Breast epithelium (tissue), 4 donors: ENCODE results near the gene ARL6IP4. TPM values are rescaled to one million over a fixed set of nuclear protein-coding genes. Genes with fewer than 3 reads are reported as not detected.
A peak's percentile ranks its signal among the peaks of the same experiment; 100 is the strongest.

ENCODE experiments used
- DNase-seq, 2 donors: peaks; one replicate each; pipeline ENCODE4 v3.0.0-alpha.2; 2019; ENCODE audit warnings: low spot score in 2 of 2
- H3K27ac ChIP-seq, 2 donors: fragments of 200-600 bp; sonication (generic) in 1 of 2; one replicate each; pipeline ENCODE4 v1.5.1; 2016 to 2019; ENCODE audit warnings: mild to moderate bottlenecking in 1 of 2
- H3K27me3 ChIP-seq, 2 donors: fragments of 200-600 bp; sonication (generic) in 1 of 2; one replicate each; pipeline versions ENCODE4 v1.5.1 to v1.6.0; 2017 to 2019; ENCODE audit warnings: control low read depth in 1 of 2, mild to moderate bottlenecking in 1 of 2
- H3K36me3 ChIP-seq: fragments of 200-600 bp; one replicate; pipeline ENCODE4 v1.5.1; 2019
- H3K4me1 ChIP-seq, 2 donors: fragments of 200-600 bp; sonication (generic); one replicate each; pipeline ENCODE4 v1.5.1; 2016 to 2019; ENCODE audit warnings: control low read depth in 1 of 2
- H3K4me3 ChIP-seq, 3 donors: fragments of 200-600 bp; sonication (generic); 1 replicate in 2 of 3; 2 replicates in 1 of 3; pipeline ENCODE4 v1.5.1; 2016 to 2019; ENCODE audit warnings: mild to moderate bottlenecking in 3 of 3, moderate library complexity in 2 of 3
- H3K9me3 ChIP-seq, 2 donors: fragments of 200-600 bp; sonication (generic) in 1 of 2; one replicate each; pipeline ENCODE4 v1.5.1; 2016 to 2019; ENCODE audit warnings: control low read depth in 1 of 2
- CTCF ChIP-seq, 3 donors: fragments of 450-650 bp; IDR thresholded peaks; one replicate each; pipeline ENCODE4 v1.5.1; 2016 to 2017; ENCODE audit warnings: antibody characterized with exemption in 3 of 3, mild to moderate bottlenecking in 3 of 3, moderate library complexity in 3 of 3
- POLR2A ChIP-seq: fragments of 450-650 bp; IDR thresholded peaks from one replicate; pipeline ENCODE4 v1.6.1; 2016; ENCODE audit warnings: antibody characterized with exemption, mild to moderate bottlenecking, moderate library complexity
- POLR2AphosphoS5 ChIP-seq, 3 donors: sonication (generic); formaldehyde crosslinking; IDR thresholded peaks; one replicate each; pipeline ENCODE4 v1.6.1; 2017; ENCODE audit warnings: antibody characterized with exemption in 3 of 3
- intact Hi-C: fragments of 100-400 bp; cut with DNase I; formaldehyde crosslinking; loops from one replicate; pipeline ENCODE4 v1.15.1; 2023; ENCODE audit warnings: low total_unique reads
- total RNA-seq, 3 donors: library from RNA; depleted of rRNA; stranded (reverse); fragments of >200 nt; gene quantifications; one replicate each; pipeline ENCODE4 v1.1.0, GENCODE V29; 2016

ARL6IP4 gene
- total RNA-seq, 3 donors from 2014 or later = 196 to 279 (median 234) TPM

DNA sequence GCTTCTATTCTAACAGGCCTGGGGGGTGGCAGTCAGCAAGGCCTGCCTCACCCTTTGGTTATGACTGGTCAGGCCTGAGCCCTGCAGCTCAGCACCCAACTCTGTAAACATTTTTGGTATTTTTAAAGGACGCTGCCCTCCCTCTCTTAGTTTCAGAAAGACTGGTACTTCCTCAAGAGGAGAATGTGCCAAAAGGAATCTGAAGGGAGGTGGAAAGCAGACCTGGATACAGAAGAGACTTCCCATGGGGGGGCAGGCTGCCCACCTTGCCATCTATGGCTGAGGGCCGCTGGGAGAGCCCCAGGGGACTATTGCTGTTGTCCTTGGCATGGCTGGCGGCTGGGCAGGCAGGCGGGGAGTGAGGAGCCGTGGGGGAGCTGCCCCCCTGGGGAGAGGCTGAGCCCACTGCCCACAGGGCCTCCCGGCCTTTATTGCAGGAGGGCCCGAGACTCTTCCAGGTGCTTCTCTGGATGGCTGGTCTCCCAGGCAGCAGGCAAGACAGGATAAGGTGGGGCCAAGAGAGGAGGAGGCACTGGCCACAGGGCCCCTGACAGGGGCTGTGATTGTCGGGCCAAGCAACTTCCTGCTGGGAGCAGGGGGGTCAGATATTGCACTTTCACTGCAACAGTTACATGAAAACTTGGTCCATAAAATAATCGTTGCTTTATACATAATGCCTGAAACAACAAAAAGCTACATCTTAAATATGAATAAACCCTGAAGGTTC is 3.5 kb downstream of the ARL6IP4 start:
- H3K4me3 ChIP-seq = peak overlapping the region in 2 of 3 donors; percentile 13 to 52

DNA sequence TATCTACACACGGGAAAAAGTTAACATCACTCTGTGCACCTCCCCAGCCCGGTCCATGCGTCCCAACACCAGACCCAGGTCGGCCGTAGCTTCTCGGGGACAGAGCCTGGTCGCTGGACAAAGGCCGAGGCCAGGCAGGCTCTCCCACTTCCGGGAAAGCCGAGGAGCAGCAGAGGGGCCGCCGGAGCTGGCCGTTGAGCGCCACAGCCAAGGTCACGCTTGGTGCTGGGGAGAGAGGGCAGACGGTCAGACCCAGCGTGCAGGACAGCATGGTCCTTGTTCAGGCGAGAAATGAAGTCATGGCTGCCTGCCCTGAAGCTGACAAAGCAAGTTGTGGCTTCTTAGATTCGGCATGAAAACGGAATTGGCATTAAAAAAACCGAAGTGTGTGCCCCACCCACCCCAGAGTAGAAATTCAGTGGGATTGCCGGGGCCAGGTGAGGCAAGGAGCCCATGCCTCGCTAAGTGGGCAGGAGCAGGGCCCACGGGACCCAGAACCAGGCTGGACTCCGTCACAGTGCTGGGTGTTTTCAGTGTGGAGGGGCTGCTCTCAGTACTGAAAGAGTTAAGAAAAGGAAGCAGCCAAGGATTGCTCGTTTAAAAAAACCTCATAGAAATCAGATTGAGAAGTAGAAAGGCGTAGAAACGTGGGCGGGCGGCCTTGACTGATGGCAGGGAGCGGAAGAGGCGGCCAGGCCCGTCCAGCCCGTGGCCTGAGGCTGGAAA is 4.3 kb downstream of the ARL6IP4 start:
- intact Hi-C loops = loop anchor here (1.0 to 5.0 kb wide), 2 partner anchors 22 to 1532 kb away; no protein-coding TSS in a partner anchor
- no peaks in the 10 kb centered on the region for H3K27me3 ChIP-seq
- H3K4me1 ChIP-seq = peaks cover 14 to 16% of the 10 kb centered on the region in 2 donors
- H3K36me3 ChIP-seq = no peaks in the 10 kb centered on the region
- DNase-seq = no peak
- H3K4me3 ChIP-seq = peak overlapping the region; percentile 6 to 52 (median 13)
- TF ChIP-seq POLR2AphosphoS5 (IDR thresholded peaks at IDR 0.05) (no peak), CTCF (IDR thresholded peaks at IDR 0.05) (no peak), POLR2A (no peak)
- no peaks in the 10 kb centered on the region for H3K9me3 ChIP-seq
- H3K27ac ChIP-seq = peak overlapping the region; percentile 35 to 70

More for the DNA sequence above, 3.5 kb downstream of the ARL6IP4 start:
- Histone ChIP-seq H3K9me3 (no peaks in the 10 kb centered on the region), H3K27me3 (no peaks in the 10 kb centered on the region), H3K4me1 (peaks cover 16 to 20% of the 10 kb centered on the region in 2 donors), H3K36me3 (no peaks in the 10 kb centered on the region), H3K27ac (peak overlapping the region; percentile 36 to 70)
- intact Hi-C loops = no loop called here
- no peak for TF ChIP-seq POLR2AphosphoS5 (IDR thresholded peaks at IDR 0.05)
- TF ChIP-seq POLR2A = no peak
- no peak for TF ChIP-seq CTCF (IDR thresholded peaks at IDR 0.05)
- no peak for DNase-seq

- Histone ChIP-seq H3K27ac (peak overlapping the region in 1 of 2 donors; percentile 70), H3K36me3 (no peaks in the 10 kb centered on the region), H3K4me3 (no peak overlapping the region)
Observed at GRCh38 chr12:122985338-122986257, 5.1 kb downstream of the ARL6IP4 start.

GRCh38 chr12:122986258-122986871 is 5.9 kb downstream of the ARL6IP4 start:
- TF ChIP-seq CTCF (IDR thresholded peaks at IDR 0.05) = no peak
- no peak for TF ChIP-seq POLR2AphosphoS5 (IDR thresholded peaks at IDR 0.05)
- TF ChIP-seq POLR2A = no peak
- no peak for DNase-seq
- intact Hi-C loops = loop anchor here (5.0 kb wide), 1 partner anchor 1534 kb away; no protein-coding TSS in a partner anchor
- peaks cover 9 to 16% of the 10 kb centered on the region in 2 donors for H3K4me1 ChIP-seq
- no peaks in the 10 kb centered on the region for H3K27me3 ChIP-seq
- no peaks in the 10 kb centered on the region for H3K36me3 ChIP-seq
- no peak overlapping the region for H3K27ac ChIP-seq
- H3K4me3 ChIP-seq = no peak overlapping the region
- H3K9me3 ChIP-seq = no peaks in the 10 kb centered on the region

More at GRCh38 chr12:122985338-122986257, 5.1 kb downstream of the ARL6IP4 start:
- no peaks in the 10 kb centered on the region for H3K9me3 ChIP-seq
- no peaks in the 10 kb centered on the region for H3K27me3 ChIP-seq
- DNase-seq = no peak
- H3K4me1 ChIP-seq = peaks cover 13 to 16% of the 10 kb centered on the region in 2 donors
- intact Hi-C loops = loop anchor here (1.0 to 5.0 kb wide), 2 partner anchors 23 to 1533 kb away; no protein-coding TSS in a partner anchor
- TF ChIP-seq POLR2A = no peak
